DMS53 (cell line): ENCODE results near the gene MMRN1.
A peak's percentile ranks its signal among the peaks of the same experiment; 100 is the strongest.

Experiments
- DNase-seq: peaks from one replicate; lab custom pipeline; 2025; lab: John Stamatoyannopoulos, UW

MMRN1 gene

GRCh38 chr4:89906777-89907521, 12.3 kb downstream of the MMRN1 start:
- DNase-seq: no peak

GRCh38 chr4:89909889-89910288, 15.2 kb downstream of the MMRN1 start:
- no peak for DNase-seq

GRCh38 chr4:89913623-89914022, 19.0 kb downstream of the MMRN1 start:
- DNase-seq: no peak

GRCh38 chr4:89914609-89915550, 20.2 kb downstream of the MMRN1 start:
- peak; percentile 28 for DNase-seq

GRCh38 chr4:89915937-89916336, 21.3 kb downstream of the MMRN1 start:
- peak; percentile 60 for DNase-seq

DNA sequence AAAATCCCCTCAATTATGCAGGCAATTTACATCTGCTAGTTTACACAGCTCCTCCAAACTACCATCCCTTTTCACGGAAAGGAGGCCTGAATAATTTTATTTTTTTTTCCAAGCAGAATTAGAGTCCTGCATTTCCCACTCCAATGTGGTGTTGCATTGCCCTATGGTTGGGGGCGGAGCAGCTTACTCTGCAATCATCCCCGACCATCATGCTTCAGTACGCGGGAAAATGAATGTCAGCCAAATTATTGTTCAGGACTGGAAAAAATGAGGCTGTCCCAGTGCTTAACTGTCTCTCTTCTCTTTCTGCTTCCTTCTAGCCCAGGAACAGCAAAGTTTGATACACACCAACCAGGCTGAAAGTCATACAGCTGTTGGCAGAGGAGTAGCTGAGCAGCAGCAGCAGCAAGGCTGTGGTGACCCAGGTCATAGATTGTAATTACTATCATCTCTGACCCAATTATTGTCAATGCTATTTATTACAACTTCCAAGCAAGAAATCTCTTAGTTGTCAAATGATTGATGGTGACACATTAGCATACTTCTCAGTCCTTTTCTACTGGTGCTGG, 28.3 kb downstream of the MMRN1 start:
- no peak for DNase-seq

GRCh38 chr4:89928838-89929237, 34.2 kb downstream of the MMRN1 start:
- no peak for DNase-seq

DNA sequence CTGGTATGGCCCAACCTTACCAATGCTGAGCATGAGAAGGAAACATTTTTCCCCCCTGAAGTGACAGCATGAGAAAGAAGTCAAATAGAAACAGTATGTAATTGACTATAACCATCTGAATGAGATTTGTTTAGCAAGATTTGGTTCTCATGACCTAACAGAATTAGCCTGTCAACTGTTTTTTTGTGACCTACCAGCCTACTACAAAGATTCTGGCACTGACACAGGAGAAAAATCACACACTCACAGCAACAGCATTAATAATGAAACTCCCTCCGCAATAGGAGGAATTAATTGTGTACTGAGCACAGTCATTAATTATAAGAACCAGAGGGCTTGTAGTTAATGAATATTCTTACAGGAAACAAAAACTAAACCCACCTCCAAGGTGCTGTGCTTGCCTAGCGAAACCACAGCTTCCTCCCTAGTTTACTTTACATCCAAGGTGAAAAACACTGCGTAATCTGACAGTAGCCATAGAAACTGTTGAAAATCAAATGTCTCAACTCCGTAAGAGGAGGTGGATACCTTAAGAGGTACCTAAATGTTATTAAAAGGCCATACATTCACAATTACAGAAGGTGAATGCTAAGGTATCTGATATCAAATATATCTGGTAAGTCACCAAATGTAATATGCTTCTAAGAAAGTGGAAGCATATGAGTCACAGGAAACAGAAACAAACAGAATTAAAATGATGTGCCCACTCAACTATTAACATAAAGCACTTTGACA, 34.9 kb downstream of the MMRN1 start:
- no peak for DNase-seq

DNA sequence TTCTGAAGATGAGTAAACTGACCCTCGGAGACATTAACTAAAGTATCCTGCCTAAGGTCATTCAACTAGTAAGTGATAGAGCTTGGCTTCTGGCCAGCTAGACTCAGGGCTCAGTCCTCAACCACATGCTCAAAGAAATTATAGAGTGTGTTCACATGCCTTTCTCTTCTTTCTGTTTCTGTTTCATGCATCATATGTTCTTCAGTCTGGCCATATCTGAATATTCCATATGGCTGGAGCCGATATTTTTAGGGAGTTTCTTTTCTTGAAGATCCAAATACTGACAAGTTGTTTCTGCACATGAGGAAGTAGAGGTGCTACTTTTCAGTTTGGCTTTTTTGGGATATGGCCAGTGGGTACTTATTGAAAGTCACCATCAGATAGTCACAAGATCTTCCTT, 44.9 kb downstream of the MMRN1 start:
- peak; percentile 43 for DNase-seq

- DNase-seq: peak; percentile 67
Observed at GRCh38 chr4:89939994-89940393, 45.3 kb downstream of the MMRN1 start.

GRCh38 chr4:89942811-89943210, 48.2 kb downstream of the MMRN1 start:
- no peak for DNase-seq

DNA sequence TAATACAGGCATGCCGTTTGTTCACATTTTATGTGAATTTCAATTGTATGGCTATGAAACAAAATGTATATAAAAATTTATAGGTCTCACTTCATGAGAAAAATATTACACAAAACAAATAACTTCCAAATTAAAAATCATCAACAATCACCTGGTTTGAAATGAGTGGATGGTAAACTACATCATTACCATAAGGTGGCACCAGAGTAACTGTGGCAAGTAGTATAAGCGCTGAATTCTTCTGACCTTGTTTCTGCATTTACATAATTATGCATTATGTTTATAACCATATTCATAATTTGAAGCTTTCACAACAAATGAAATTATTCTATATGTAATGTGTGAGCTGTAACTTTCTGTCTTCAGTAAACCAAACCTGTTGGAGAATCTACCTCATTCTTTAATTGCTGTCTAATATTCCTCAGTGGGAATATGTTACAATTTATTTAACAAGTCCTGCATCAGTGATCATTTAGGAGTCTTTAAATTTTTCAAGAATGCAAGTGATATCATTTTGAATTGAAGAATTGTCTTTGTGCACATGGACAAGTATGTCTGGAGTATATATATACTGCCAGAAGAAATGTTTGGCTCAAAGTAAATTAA, 55.2 kb downstream of the MMRN1 start:
- peak; percentile 47 for DNase-seq

DNA sequence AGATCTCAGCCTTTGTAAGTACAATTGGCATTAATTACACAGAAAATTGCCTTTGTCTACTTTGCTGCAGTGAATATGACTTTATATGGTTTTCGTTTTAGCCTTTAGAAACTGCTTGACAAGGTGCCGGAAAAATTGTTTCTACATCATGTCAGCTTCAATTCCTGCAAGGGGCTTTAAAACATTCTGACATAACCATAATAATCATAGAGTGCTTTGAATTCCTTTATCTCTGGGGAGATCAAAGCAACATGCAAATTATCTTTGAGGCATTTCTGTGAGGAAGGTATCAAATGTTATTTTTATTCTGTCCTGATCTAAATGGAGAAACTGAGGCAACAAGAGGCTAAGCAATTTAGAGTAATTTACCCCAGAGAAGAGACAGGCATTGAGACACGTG, 57.8 kb downstream of the MMRN1 start:
- no peak for DNase-seq

- no peak for DNase-seq
Observed at GRCh38 chr4:89954906-89955695, 60.4 kb downstream of the MMRN1 start.

- no peak for DNase-seq
Observed at GRCh38 chr4:89957046-89957926, 62.6 kb downstream of the MMRN1 start.

- DNase-seq: no peak
Observed at GRCh38 chr4:89981789-89982334, 87.2 kb downstream of the MMRN1 start.

DNA sequence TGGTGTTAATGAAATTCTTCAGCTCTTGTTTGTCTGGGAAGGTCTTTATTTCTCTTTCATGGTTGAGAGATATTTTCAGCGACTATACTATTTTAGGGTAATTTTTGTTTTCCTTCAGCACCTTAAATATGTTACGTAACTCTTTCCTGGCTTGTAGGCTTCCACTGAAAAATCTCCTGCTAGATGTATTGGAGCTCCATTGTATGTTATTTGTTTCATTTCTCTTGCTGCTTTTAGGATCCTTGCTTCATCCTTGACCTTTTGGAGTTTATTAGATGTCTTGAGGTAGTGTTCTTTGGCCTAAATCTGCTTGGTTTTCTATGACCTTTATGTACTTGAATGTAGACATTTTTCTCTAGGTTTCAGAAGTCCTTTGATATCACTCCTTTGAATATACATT, 93.6 kb downstream of the MMRN1 start:
- no peak for DNase-seq

DNA sequence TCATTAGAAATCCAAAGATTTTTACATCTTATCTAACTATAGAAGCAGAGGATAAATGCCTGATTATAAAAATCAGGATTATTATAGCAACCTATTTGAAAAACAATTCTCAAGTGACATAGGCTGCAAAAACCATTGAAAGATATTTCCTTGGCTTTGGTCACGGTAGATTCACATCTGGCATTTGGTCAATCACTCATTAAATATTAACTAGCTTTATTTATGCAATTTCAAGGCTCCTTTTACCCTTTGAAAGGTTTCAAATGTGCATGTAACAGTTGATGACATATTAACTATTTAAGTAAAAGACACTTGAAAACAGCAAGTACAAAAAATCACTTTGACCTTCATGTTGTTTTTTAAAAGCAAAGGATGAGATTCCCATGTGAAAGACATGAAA, 98.1 kb downstream of the MMRN1 start:
- peak; percentile 20 for DNase-seq

GRCh38 chr4:89994176-89994873, 99.7 kb downstream of the MMRN1 start:
- peak; percentile 23 for DNase-seq
